ENCODE results near the gene CPEB4.

The CPEB4 gene

DNA sequence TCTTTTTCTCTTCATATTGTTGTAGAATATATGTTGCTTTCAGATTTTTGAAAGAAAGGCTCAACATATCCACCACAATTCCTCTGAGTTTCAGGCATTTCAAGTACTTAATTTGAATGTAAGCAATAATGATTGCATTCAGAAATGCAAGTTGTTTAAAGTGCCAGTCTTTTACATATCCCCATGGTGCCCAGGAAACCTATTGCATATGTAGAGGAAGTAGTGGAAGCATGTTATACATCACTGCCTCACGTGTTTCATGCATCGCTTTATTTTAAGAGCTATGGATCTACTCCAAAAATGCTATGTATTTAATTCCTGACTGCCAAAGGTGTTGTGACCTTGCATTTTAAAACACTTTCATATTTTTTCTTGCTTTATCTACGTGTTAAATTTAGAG lies 28.1 kb downstream of the CPEB4 start:
- peak; percentile 65 for DNase-seq

DNA sequence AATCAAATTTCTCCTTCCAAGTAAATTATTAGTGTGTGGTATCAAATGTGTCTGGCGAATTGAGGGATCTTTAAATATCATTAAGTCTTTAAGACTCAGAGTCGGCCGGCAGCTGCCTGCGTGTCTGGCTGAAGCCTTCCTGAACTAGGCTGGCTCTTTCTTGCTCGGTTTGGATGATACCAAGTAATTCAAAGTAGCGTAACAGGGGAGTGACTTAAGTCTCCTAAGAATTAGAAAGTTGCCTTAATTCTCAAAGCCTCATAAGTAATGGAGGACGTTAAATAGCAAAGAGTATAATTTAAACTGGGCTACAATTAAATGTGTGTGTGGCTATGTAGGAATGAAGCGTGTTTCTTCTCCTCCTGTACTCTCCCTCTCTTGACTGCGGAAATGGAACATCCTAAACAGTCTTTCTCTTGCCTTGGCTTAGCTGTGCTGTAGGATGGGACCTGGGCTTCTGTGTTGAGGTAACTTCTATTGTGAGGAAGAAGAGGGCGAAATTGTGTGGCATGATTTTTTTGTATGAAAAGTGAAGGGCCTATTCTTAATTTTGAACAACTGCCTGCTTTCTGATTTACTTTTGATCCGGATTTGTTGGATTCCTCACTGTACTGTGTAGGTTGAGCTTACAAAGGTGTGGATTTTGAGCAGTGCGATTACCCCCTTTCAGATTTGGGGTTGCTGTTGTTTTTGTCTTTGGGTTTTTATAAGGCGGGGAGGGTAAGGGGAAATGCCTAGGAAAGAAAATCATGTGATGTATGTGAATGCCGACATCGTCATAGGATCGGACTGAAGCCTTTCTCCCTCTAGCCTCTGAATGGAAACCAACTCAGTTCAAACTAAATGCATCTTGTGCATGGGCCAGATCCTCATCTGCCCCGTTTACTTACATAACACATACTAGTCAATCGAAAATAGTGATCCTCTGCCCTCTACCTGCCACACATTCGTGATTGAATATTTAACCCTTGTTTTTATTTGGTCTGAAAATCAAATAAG lies 29.9 kb downstream of the CPEB4 start:
- peak; percentile 74 for DNase-seq

DNA sequence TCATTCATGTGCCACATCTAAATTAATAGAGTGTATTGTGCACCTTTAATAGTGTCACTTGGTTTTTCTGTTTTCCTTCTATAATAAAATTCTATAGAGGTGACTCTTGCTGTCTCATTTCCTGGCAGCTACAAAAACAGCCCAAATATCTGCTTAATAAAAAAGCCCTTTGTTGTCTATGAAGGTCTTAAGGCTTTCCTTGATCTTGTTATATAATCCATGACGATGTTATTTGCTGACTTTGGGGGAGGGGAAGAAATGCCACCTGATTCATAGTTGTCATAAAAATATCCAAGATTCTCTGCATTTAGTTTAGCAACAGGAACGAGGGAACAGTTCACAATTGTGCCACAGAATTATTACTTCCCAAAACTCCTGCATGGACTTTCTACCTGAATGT lies 31.3 kb downstream of the CPEB4 start:
- no peak for DNase-seq

DNA sequence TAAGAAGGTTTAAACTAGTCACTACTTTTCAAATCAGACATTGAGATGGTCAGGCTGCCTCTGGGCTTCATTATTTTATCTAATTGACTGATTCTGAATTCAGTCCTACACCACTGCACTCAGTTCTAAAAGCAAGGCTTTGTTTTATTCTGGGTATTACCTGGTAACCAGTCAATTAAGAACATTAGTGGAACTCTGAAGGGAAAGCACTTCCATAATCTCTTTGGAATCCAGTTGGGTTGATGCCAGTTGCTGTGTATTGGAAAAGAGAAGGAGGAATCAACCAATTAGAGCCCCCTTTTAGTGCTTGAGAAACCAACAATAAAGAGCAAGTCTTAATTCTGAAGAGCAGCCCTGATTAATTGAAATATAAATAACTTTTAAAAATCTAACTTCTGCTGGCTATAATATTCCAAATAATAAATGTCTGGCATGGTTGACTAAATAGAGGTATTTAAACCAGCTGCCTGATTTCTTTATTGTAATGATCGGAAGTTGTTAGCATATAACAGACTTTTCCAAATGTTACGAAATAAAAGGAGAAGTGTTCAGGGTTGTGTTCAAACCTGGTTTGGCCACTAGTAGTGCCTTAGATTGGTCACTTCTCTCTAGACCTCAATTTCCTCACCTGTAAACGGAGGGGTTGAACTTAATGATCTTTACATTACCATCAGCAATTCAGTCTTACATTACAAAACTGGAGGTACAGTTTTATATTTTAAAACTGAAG lies 32.0 kb downstream of the CPEB4 start:
- peak; percentile 70 for DNase-seq

DNA sequence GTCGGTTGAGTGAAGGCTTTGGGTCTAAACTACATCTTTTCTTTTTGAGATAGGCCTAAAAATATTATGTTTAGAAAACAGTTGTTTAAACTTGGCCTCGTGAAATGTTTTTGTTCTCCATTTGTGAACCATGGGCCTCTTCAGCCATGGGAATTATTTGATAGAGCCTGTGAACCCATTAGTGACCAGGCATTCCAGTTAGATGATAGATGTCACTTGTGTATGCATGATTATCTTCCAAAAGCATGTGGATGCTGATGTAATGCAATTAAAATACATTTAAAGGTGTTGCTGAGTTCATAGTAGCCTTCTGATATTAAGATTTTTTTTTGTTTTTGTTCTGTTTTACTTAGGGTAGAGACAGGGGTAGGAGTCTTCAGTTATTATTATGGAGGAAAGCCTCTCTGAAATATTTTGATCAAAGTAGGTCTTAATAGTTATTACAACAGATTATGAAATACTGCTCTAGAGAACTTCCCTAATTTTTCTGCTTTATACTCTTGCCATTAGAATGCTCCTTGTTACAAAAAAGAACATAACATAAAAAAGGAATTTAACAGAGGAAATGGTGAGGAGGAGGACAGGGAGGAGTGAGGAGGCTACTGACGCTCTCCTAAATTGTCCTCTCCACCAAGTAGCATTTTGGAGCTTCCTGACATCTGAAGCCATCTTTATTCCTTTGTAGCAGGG lies 32.9 kb downstream of the CPEB4 start:
- DNase-seq: peak; percentile 68

DNA sequence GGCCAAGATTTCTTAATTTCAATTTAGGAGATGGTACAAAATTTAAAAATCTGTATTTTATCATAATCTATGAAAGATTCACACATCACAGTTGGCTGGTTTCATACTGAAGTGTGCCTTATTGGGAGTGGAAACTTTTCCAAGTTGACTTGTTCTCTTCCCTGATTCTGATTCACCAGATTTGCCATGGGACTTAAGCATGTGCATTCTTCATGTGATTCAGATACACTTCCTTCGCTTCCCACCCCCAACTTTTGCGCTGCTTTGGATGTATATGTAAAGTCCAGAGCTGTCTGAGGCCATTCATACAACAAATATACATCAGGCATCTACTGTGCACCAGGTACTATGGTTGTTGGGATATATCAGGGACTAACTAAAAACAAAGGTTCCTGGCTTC lies 34.4 kb downstream of the CPEB4 start:
- DNase-seq: no peak

DNA sequence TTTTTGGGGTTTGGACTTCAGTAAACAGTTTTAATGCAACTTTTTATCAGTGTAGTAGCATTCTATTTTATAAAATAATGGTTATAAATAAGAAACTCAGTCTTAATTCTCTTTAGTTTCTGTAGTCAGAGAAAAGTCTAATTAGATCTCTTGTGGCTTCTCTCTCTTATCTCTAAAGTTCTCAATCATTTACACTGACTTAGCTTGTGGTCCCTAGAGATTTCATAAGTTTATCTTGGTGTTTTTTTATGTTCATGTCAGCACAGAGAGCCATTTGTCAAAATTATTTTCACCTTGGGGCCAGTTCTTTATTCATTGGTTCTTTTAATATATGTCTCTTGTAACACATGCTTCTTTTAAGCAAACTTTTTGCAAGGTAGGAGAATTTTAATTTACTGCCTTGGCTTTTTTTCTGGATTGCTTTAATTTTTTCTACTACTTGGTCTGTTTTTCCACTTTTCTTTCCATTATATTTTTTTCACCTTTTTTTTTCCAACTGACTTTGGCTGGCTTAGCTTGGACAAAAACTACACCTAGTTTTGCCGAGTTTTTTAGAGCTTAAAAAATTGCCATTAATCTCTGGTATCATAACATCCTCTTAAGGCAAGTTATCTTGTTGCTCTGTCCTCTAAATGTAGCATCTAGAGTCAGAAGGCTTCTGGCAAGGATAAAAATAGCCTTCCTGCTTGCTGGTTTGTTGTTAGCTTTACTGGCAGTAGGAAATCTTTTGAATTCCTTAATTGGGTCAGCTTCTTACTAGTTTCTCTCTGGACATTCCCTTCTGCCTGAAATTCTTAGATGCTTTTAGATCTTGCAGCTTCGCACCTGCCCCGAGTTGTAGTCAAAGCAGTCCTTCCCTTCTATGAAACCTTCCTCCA lies 35.3 kb downstream of the CPEB4 start:
- no peak for DNase-seq

DNA sequence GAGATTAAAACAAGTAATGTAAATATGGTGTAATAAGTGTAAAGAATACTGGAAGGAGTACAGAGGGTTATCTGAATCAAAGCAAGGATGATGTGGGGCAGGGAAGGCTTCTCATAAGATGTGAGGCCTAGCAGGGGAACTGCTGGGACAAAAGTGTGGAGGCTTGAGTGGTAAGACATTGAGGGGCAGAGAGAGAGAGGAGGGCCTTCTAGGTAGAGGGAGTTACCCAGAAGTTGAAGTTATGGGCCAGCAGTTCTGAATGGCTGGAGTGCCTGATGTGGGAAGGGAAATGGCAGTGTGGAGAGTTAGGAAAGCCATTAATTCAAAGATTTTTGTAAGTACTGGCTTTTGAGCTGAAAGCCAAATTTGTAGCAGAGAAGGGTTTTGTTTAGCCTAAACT lies 36.8 kb downstream of the CPEB4 start:
- DNase-seq: no peak

DNA sequence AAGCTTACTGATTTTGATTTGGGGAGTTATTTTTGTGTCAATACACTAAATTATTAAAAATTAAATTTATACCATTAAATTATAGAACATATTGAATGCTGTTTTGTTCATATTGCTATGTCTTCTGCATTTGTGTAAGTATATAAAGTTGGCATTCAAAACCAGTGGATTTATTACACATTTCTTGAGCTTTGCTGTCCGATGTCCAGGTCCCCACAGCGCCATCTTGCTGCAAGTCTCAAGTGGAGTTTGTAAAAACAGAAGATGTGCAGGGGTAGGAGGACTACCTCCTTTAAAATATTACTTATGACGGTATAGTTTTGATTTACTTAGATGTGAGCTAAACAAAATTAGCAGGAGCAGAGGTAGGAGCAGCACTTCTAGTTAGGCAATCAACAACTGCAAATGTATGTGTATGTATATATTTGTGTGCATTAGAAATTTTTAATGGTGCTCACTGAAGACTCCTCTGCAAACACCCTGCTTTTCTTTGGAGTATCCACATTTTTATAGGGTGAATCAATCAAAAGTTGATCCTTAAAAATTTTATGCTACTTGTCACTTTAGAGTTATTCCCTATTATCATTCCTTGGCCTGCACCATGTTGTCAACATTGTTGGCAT lies 37.4 kb downstream of the CPEB4 start:
- DNase-seq: peak; percentile 56

DNA sequence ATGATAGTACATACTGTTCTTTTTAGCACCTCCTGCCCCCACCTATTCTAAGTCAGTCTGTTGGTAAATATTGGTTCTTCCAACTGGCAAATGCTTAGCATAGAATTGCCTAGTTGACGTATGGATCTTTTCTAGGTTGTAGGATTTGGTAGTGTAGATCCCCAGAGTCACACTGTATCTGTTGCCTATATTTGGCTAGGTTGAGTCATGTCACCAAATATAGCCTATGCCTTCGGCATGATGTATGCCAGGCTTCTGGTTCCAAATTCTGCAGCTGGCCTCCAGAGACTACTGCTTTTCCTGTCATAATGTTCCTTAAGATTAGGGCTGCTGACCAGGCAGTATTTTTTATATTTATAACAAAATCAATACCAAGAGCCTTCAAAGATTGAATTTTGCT lies 38.2 kb downstream of the CPEB4 start:
- peak; percentile 31 for DNase-seq

DNA sequence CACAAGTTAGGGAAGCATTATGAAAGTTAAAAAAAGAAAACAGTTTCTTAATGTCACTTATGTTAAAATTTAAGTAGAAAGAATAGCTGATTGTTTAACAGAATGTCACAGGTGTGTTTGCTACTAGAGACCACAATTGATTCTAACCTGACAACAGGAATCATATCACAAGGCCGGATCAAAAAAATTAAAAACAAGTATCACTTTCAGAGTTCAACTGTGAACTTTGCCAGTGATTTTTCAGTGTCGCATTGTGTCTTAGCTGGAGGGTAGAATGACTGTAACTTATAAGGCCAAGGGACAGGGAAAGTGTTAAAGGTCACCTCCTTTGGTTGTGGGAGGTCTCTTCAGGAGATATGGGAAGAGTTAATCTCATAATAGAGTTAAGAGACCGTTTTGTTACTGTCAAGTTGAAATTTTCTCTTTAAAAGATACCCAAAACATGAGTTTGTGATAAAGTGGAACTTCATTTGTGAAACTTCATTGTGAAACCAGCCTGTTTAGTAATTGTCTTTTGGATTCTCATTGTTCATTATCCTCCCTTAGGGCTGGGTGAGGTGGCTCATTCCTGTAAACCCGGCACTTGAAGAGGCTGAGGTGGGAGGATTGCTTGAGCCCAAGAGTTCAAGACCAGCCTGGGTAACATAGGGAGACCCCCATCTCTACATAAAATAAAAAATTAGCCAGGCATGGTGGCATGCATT lies 40.9 kb downstream of the CPEB4 start:
- peak; percentile 83 for DNase-seq

DNA sequence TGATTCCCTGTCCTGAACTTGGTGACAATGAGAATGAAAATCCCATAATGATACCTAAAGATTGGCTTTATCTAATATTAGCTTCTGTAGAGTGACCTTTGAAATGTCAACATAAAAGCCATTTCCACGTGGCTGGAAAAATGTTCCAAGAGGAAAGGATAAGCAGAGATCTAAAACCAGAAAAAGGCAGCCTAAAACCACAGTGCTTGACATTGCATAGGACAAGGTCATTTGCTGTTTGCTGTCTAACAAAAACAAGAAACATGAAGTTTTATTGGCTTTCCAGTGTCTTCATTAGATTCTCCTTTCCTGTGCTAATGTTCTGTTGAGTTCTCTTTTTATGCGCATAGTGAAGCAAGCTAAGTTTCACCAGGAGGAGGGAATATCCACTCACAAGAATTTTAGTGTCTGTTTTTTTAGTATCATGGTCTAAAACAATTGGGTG lies 44.6 kb downstream of the CPEB4 start:
- DNase-seq: no peak

DNA sequence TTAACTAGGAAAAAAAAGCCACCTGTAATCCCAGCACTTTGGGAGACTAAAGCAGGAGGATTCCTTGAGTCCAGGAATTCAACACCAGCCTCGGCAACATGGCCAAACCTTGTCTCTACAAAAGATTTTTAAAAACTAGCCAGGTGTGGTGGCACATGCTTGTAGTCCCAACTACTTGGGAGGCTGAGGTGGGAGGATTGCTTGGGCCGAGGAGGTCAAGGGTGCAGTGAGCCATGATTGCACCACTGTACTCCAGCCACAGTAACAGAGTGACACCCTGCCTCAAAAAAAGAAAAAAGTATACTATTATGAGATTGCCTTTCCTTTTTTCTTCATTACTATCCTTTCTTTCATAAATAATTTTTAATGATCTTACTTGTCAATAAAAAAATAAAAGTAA lies 45.8 kb downstream of the CPEB4 start:
- DNase-seq: no peak

DNA sequence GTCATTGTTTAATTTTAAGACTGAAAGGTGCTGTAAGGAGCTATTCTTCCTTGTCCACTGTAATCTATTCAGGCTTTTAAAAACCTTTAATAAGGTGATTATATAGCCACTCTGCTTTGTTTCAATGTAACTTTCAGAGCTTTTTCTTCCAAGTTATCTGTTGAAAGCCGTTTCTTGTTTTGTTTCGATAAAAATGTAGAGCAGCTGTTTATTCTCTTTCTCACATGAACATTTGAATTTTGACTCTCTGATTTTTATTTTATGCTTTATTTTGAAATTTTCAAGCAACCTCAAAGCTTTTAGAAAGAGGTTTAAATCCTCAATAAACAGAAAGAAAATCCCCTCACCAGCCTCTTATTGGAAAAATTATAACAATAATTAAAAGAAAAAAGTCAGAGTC lies 47.2 kb downstream of the CPEB4 start:
- no peak for DNase-seq

DNA sequence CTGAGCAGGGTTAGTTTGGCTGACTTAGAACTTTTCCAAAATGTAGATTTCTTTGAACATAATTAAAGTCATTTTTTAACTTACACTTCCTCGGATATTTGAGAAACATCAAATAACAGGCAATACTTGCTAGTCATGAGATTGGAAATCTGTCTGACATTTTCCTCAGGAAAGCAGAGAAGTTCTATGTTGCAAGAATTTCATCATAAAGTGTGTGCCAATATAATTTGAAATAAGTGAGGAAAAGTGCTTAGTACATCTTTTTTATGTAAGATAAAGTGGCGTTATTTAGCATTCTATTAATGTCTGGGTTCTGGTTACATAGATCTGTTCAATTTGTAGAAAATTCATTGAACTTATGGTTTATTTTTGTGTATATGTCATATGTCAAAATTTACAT lies 52.1 kb downstream of the CPEB4 start:
- peak; percentile 89 for DNase-seq

DNA sequence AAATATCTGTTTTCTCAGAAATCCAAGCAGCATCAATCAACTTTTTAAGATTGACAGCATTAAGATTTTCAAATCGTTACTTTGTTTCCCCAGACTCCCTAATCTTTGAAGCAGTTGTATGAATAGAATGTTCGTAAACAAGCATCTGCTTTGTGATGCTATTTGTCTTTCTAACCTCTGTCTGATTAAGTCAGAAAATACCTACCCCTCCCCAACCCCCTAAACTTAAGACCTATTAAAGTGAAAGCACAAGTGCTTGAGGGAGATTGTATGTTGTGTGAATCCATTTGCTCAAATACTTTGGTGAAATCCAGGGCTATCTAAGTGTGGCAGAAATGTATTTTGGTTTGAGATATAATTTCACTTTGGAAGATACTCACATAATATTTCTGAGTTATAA lies 53.0 kb downstream of the CPEB4 start:
- no peak for DNase-seq

DNA sequence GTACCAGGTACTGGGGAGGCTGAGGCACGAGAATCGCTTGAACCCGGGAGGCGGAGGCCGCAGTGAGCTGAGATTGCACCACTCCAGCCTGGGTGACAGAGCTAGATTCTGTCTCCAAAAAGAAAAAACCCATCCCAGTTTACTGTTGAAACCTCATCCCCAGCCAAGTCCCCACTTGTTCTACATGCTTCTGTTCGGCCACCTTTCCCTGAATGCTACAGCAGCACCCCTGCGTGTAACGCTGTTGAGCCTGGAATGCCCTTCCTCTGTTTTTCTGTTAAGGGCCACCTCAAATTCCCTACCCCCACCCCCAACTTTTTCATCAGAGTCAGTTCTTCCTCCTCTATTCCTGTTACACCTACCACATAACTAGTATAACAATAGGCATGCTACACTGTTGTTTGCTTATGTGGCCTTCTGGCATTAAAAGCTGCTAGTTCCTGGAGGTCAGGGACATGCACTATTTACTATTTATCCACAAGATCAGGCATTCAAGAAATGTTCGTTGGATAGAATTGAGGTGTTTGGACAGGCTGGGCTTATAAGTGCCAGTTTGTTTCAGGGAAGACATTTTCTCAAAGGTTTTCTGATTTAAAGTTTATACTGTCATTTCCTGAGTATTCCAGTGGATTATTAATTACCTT lies 53.7 kb downstream of the CPEB4 start:
- DNase-seq: no peak

DNA sequence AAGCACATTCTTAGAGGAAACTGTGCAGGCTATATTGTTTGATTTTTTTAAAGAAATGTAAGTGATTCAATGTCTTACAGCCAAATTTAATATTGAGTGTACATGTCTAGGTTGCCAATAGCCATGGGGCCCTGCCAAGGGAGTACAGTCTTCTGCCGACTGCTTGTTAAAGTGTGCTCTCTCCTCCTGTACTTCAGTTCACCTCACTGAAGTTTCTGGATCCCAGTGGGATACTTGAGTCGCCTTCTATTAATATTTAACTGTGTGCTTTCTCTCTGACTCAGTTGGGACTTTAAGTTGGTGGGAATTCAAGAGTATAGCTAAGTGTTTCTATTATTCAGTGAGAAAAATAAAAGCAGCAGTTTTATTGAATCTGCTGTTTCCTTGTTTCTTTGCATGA lies 56.4 kb downstream of the CPEB4 start:
- no peak for DNase-seq

DNA sequence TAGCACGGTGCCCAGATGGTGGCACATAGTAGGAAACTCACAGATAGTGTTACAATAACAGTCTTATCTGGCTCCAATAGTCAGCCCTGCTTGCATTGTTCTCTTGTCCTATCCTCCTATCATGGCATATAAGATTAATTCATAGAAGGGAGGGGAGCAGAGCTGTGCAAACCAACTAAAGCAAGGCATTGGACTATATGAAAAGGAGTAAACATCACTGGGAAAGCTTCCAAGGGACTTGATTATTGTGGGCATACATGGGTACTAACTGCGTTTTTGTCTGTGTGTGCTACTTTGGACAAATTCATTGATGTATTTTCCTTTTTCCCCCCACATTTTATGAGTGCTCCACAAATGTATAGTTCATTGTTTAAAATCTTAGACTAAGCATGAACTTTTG lies 57.0 kb downstream of the CPEB4 start:
- no peak for DNase-seq

DNA sequence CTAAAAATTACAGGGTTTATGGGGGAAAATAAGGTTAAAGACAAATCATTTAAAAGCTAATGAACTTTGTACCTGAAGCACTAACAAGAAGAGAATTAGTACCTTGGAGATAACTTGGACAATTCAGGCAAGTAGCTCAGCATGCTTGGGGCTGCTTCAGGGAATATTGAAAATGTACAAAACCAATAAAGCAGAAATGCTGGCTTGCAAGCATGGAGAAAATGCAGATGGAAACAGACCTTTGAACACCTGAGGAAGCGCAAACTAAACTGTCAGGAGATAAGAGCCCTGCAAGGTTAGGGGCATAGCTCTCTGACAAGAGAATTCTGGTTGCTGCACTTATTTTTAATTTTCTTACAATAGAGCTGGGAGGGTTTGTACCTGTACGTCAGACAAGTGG lies 58.2 kb downstream of the CPEB4 start:
- no peak for DNase-seq

DNA sequence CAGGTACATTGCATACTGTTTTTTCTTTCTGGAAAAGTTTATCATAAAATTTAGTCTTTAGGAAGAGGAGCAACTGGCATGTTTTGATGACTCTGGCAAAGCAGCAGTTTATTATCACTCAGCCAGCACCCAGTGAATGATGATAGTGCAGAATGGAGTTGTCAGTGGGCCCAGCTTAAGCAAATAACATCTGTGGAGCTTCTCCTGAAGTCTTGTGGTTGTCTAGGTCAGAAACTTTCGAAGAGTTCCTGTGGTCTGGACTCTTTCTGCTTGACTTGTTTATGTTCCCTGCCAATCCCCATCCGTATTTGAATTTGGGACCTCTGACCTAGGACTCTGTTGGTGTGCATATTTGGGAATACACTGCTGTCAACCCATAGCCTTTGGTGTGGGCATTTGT lies 62.7 kb downstream of the CPEB4 start:
- no peak for DNase-seq
